H1 (cell line): ENCODE results near the gene IL21.

ENCODE experiments used
- CEBPB ChIP-seq: IDR thresholded peaks from 2 replicates; pipeline ENCODE4 v1.6.1; 2012; ENCODE audit warnings: low read depth, low read length
- CREB1 ChIP-seq: IDR thresholded peaks from 2 replicates; pipeline ENCODE4 v1.6.1; 2012; ENCODE audit warnings: inconsistent platforms
- CTCF ChIP-seq, 3 experiments: IDR thresholded peaks; 1 replicate in 2 of 3; 2 replicates in 1 of 3; pipeline versions ENCODE4 v1.5.1 to v1.6.1; 2011; ENCODE audit warnings: low read length in 3 of 3, mild to moderate bottlenecking in 3 of 3, inconsistent platforms in 2 of 3, low read depth in 1 of 3, moderate library complexity in 1 of 3; ENCODE audit not compliant: insufficient read depth in 1 of 3; ENCODE audit errors: control extremely low read depth in 1 of 3
- EP300 ChIP-seq, 2 experiments: IDR thresholded peaks; 1 replicate in 1 of 2; 2 replicates in 1 of 2; pipeline ENCODE4 v1.6.1; 2011 to 2012; ENCODE audit warnings: low read depth in 2 of 2, low read length in 2 of 2, mild to moderate bottlenecking in 2 of 2, borderline replicate concordance in 1 of 2, inconsistent platforms in 1 of 2, moderate library complexity in 1 of 2
- EZH2 ChIP-seq: fragments of 200-600 bp; sonication (generic); IDR thresholded peaks from 2 replicates; pipeline ENCODE4 v1.7.1; 2012; ENCODE audit warnings: low read depth, mild to moderate bottlenecking, moderate library complexity, low read length, inconsistent platforms; ENCODE audit not compliant: severe bottlenecking
- HDAC6 ChIP-seq: IDR thresholded peaks from one replicate; pipeline ENCODE4 v1.7.1; 2012; ENCODE audit warnings: low read depth, mild to moderate bottlenecking, inconsistent platforms, low read length, moderate library complexity
- POLR2A ChIP-seq, 2 experiments: IDR thresholded peaks; 1 replicate in 1 of 2; 2 replicates in 1 of 2; pipeline ENCODE4 v1.6.1; 2011; ENCODE audit warnings: low read depth in 2 of 2, low read length in 2 of 2, mild to moderate bottlenecking in 2 of 2; ENCODE audit errors: control extremely low read depth in 1 of 2
- POLR2AphosphoS5 ChIP-seq: IDR thresholded peaks from 2 replicates; pipeline ENCODE4 v1.6.1; 2011; ENCODE audit warnings: low read depth, low read length
- RNF2 ChIP-seq: fragments of 200-900, 300-1000 bp; sonication (generic); IDR thresholded peaks from 2 replicates; pipeline ENCODE4 v1.7.1; 2016; ENCODE audit warnings: borderline replicate concordance, low read depth, mild to moderate bottlenecking, antibody characterized with exemption, low read length; ENCODE audit not compliant: poor library complexity, severe bottlenecking; ENCODE audit errors: missing control alignments
- YY1 ChIP-seq: IDR thresholded peaks from 2 replicates; pipeline ENCODE4 v1.6.1; 2011; ENCODE audit warnings: low read depth, mild to moderate bottlenecking, low read length

- TF ChIP-seq CTCF (IDR thresholded peaks at IDR 0.05; ENCODE audit: control extremely low read depth in 1 of 3, insufficient read depth in 1 of 3, low read depth in 1 of 3, low read length in 3 of 3): no peak
- no peak for TF ChIP-seq RNF2
- no peak for TF ChIP-seq POLR2AphosphoS5
- TF ChIP-seq POLR2A (IDR thresholded peaks at IDR 0.05; ENCODE audit: control extremely low read depth in 1 of 2, low read depth in 2 of 2, low read length in 2 of 2): no peak
- TF ChIP-seq CEBPB: no peak
- no peak for TF ChIP-seq HDAC6
- TF ChIP-seq YY1: no peak
- no peak for TF ChIP-seq EZH2
- TF ChIP-seq EP300 (IDR thresholded peaks at IDR 0.05; ENCODE audit: borderline replicate concordance in 1 of 2, low read depth in 2 of 2, low read length in 2 of 2): no peak
- TF ChIP-seq CREB1: no peak
These were observed 49.3 kb upstream of the IL21 start for GRCh38 chr4:122669911-122670738.
